Neural cell (in vitro differentiated cells): Measurements from ENCODE around the gene NARS2. TPM values are rescaled to one million over a fixed set of nuclear protein-coding genes. Genes with fewer than 3 reads are reported as not detected.

Source experiments
- H2AFZ ChIP-seq: fragments of 200-600, 300-800 bp; sonication (generic), shearing (Covaris generic); 2 replicates; pipeline ENCODE4 v1.6.0; 2014; ENCODE audit warnings: low read depth, mild to moderate bottlenecking, antibody characterized with exemption, low read length, moderate library complexity
- H3F3A ChIP-seq: fragments of 200-600 bp; shearing (Covaris generic); 2 replicates; pipeline ENCODE4 v1.6.1; 2016; ENCODE audit warnings: mild to moderate bottlenecking, moderate library complexity, mixed read lengths, antibody characterized with exemption, low read length; ENCODE audit not compliant: insufficient read depth, poor library complexity, severe bottlenecking
- H3K27ac ChIP-seq: fragments of 200-600, 300-800 bp; sonication (generic), shearing (Covaris generic); 2 replicates; pipeline ENCODE4 v1.5.1; 2014; ENCODE audit warnings: mild to moderate bottlenecking, low read length, moderate library complexity
- H3K27me3 ChIP-seq: fragments of 300-800, 200-600 bp; sonication (generic), shearing (Covaris generic); 2 replicates; pipeline ENCODE4 v1.6.0; 2014; ENCODE audit warnings: mild to moderate bottlenecking, low read depth, low read length, moderate library complexity; ENCODE audit not compliant: insufficient read depth
- H3K36me3 ChIP-seq: fragments of 300-800, 200-600 bp; sonication (generic), shearing (Covaris generic); 2 replicates; pipeline ENCODE4 v1.5.1; 2014; ENCODE audit warnings: mild to moderate bottlenecking, antibody characterized with exemption, low read length, moderate library complexity; ENCODE audit not compliant: insufficient read depth
- H3K4me2 ChIP-seq: fragments of 300-800, 200-600 bp; sonication (generic), shearing (Covaris generic); 2 replicates; pipeline ENCODE4 v1.6.0; 2014; ENCODE audit warnings: mild to moderate bottlenecking, low read length
- H3K4me3 ChIP-seq: fragments of 300-800, 200-600 bp; sonication (generic), shearing (Covaris generic); 2 replicates; pipeline ENCODE4 v1.5.1; 2014; ENCODE audit warnings: mild to moderate bottlenecking, low read length, moderate library complexity
- H3K79me2 ChIP-seq: fragments of 200-600 bp; shearing (Covaris generic); replicated peaks from 2 replicates; pipeline ENCODE4 v1.6.0; 2014; ENCODE audit warnings: mild to moderate bottlenecking, low read length, moderate library complexity; ENCODE audit not compliant: insufficient read depth
- H3K9ac ChIP-seq: fragments of 300-800, 200-600 bp; sonication (generic), shearing (Covaris generic); 2 replicates; pipeline ENCODE4 v1.6.1; 2016; ENCODE audit warnings: mild to moderate bottlenecking, low read length, mixed read lengths
- H3K9me2 ChIP-seq: fragments of 200-600 bp; shearing (Covaris generic); 2 replicates; pipeline ENCODE4 v1.6.1; 2016; ENCODE audit warnings: mild to moderate bottlenecking, low read length, mixed read lengths; ENCODE audit not compliant: insufficient read depth
- H3K9me3 ChIP-seq: fragments of 200-600, 300-800 bp; sonication (generic), shearing (Covaris generic); 2 replicates; pipeline ENCODE4 v1.6.1; 2016; ENCODE audit warnings: mild to moderate bottlenecking, mixed run types, low read length, moderate library complexity, mixed read lengths
- H4K20me1 ChIP-seq: fragments of 200-600 bp; shearing (Covaris generic); 2 replicates; pipeline ENCODE4 v1.6.1; 2016; ENCODE audit warnings: mild to moderate bottlenecking, mixed run types; ENCODE audit not compliant: insufficient read depth
- CTCF ChIP-seq: fragments of 450-650 bp; IDR thresholded peaks from 2 replicates; pipeline ENCODE4 v1.5.1; 2014; ENCODE audit warnings: antibody characterized with exemption, mild to moderate bottlenecking, moderate library complexity; ENCODE audit not compliant: poor library complexity, severe bottlenecking
- EP300 ChIP-seq: fragments of 450-650 bp; conservative IDR thresholded peaks from 2 replicates; pipeline ENCODE4 v1.6.1; 2014; ENCODE audit warnings: antibody characterized with exemption, mild to moderate bottlenecking, moderate library complexity; ENCODE audit not compliant: poor library complexity, severe bottlenecking
- EZH2 ChIP-seq: fragments of 200-600, 300-800 bp; shearing (Covaris generic), sonication (generic); IDR thresholded peaks from 2 replicates; pipeline ENCODE4 v1.6.1; 2014; ENCODE audit warnings: antibody characterized with exemption, low read length, borderline replicate concordance, mild to moderate bottlenecking; ENCODE audit not compliant: insufficient read depth, poor library complexity, severe bottlenecking
- MXI1 ChIP-seq: fragments of 450-650 bp; conservative IDR thresholded peaks from 2 replicates; pipeline ENCODE4 v1.6.1; 2014; ENCODE audit warnings: antibody characterized with exemption, mild to moderate bottlenecking; ENCODE audit not compliant: poor library complexity, severe bottlenecking
- POLR2AphosphoS5 ChIP-seq: IDR thresholded peaks from 2 replicates; pipeline ENCODE4 v1.6.1; 2012
- RAD21 ChIP-seq: fragments of 450-650 bp; conservative IDR thresholded peaks from 2 replicates; pipeline ENCODE4 v1.6.1; 2014; ENCODE audit warnings: antibody characterized with exemption, mild to moderate bottlenecking, moderate library complexity
- SMC3 ChIP-seq: fragments of 450-650 bp; conservative IDR thresholded peaks from 2 replicates; pipeline ENCODE4 v1.6.1; 2014; ENCODE audit warnings: antibody characterized with exemption, mild to moderate bottlenecking, moderate library complexity; ENCODE audit not compliant: poor library complexity
- TAF1 ChIP-seq: IDR thresholded peaks from 2 replicates; pipeline ENCODE4 v1.6.1; 2012; ENCODE audit warnings: low read depth
- polyA plus RNA-seq: library from polyadenylated mRNA; depleted of rRNA; stranded (reverse); fragments of >200 nt; gene quantifications from 2 replicates; pipeline ENCODE4 v1.2.3, GENCODE V29; 2014
- TF ChIP-seq, protein P1 (sequence below): IDR thresholded peaks from 2 replicates; pipeline ENCODE4 v1.6.1; 2012; ENCODE audit warnings: borderline replicate concordance

The NARS2 gene
- polyA plus RNA-seq, 1 donor from 2014 or later: 39.6 TPM

DNA sequence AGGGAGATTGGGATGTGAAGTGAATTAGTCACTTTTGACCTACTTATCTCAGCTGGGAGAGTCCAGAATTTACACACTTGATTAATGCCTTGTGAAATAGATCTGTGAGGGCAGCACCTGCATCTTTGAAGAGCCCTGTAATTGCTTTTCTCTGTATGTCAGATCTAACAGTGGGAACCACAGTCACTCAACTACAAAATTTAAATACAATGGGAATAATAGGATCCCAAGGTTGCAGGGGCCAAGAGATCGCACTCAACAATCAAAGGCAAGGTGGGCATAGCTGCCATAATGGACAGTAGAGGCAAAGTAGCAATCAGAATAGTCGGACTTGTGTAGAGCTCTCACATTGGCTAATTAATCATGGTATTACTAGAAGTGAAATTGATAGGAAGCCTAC lies 45.5 kb upstream of the NARS2 start:
- Histone ChIP-seq H2AFZ (no peak overlapping the region), H3K4me2 (no peak overlapping the region), H3K27ac (no peak overlapping the region), H3K79me2 (no peaks in the 10 kb centered on the region), H3K36me3 (no peaks in the 10 kb centered on the region), H4K20me1 (no peaks in the 10 kb centered on the region), H3F3A (no peaks in the 10 kb centered on the region), H3K27me3 (no peaks in the 10 kb centered on the region), H3K9ac (no peak overlapping the region), H3K9me3 (peaks cover 5% of the 10 kb centered on the region), H3K9me2 (no peaks in the 10 kb centered on the region), H3K4me3 (no peak overlapping the region)
- TF ChIP-seq POLR2AphosphoS5: no peak
- TF ChIP-seq, protein P1, sequence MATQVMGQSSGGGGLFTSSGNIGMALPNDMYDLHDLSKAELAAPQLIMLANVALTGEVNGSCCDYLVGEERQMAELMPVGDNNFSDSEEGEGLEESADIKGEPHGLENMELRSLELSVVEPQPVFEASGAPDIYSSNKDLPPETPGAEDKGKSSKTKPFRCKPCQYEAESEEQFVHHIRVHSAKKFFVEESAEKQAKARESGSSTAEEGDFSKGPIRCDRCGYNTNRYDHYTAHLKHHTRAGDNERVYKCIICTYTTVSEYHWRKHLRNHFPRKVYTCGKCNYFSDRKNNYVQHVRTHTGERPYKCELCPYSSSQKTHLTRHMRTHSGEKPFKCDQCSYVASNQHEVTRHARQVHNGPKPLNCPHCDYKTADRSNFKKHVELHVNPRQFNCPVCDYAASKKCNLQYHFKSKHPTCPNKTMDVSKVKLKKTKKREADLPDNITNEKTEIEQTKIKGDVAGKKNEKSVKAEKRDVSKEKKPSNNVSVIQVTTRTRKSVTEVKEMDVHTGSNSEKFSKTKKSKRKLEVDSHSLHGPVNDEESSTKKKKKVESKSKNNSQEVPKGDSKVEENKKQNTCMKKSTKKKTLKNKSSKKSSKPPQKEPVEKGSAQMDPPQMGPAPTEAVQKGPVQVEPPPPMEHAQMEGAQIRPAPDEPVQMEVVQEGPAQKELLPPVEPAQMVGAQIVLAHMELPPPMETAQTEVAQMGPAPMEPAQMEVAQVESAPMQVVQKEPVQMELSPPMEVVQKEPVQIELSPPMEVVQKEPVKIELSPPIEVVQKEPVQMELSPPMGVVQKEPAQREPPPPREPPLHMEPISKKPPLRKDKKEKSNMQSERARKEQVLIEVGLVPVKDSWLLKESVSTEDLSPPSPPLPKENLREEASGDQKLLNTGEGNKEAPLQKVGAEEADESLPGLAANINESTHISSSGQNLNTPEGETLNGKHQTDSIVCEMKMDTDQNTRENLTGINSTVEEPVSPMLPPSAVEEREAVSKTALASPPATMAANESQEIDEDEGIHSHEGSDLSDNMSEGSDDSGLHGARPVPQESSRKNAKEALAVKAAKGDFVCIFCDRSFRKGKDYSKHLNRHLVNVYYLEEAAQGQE: no peak
- TF ChIP-seq EZH2: no peak
- TF ChIP-seq TAF1: no peak
- no peak for TF ChIP-seq CTCF
- no peak for TF ChIP-seq MXI1
- no peak for TF ChIP-seq EP300
- TF ChIP-seq SMC3: no peak
- no peak for TF ChIP-seq RAD21

DNA sequence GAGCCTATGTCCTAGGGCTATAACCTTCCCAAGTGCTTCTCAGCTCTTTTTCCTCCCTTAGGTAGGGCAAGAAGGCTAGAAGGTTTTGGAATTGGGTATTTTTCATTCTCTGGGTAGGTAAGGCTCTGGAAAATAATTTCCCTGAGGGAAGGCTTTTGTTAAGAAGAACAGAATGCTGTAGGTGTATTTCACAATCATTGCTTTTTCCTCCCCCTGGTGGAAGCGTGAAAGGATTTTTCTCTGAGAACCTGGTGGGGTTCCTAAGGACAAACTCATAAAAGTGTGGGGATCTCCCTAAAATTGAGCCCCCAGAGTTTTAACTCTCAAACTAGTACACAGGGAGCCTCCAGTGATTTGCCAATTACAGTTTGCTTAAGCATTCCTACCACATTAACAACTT lies 41.1 kb upstream of the NARS2 start:
- H3K27ac ChIP-seq: no peak overlapping the region
- H4K20me1 ChIP-seq: no peaks in the 10 kb centered on the region
- H3F3A ChIP-seq: no peaks in the 10 kb centered on the region
- TF ChIP-seq MXI1 (no peak), CTCF (no peak), EZH2 (no peak), POLR2AphosphoS5 (no peak), SMC3 (no peak), TAF1 (no peak), RAD21 (no peak)
- TF ChIP-seq, protein P1: no peak
- H2AFZ ChIP-seq: no peak overlapping the region
- H3K9me3 ChIP-seq: peaks cover 5% of the 10 kb centered on the region
- H3K4me3 ChIP-seq: no peak overlapping the region
- H3K27me3 ChIP-seq: no peaks in the 10 kb centered on the region
- no peak overlapping the region for H3K9ac ChIP-seq
- no peaks in the 10 kb centered on the region for H3K9me2 ChIP-seq
- no peaks in the 10 kb centered on the region for H3K36me3 ChIP-seq
- H3K4me2 ChIP-seq: no peak overlapping the region
- no peaks in the 10 kb centered on the region for H3K79me2 ChIP-seq
